GM19452 (cell line): ENCODE measurements around the gene RINL.
A peak's percentile ranks its signal among the peaks of the same experiment; 100 is the strongest.
"Not testable (repeated sequence)": the region's sequence is repeated elsewhere in the genome, so short reads cannot be mapped to it uniquely, and the experiment has no call there.

Source experiments
- ATAC-seq: cut with Tn5 transposase; IDR thresholded peaks from one replicate; pipeline ENCODE4 v1.9.1; 2021; ENCODE audit not compliant: unreplicated experiment

RINL gene

GRCh38 chr19:38905620-38906019, 27.5 kb upstream of the RINL start:
- no peak for ATAC-seq

GRCh38 chr19:38904581-38905539, 26.8 kb upstream of the RINL start:
- no peak for ATAC-seq

- ATAC-seq, result no peak
Observed at GRCh38 chr19:38901683-38902082, 23.6 kb upstream of the RINL start.

GRCh38 chr19:38900743-38901190, 22.7 kb upstream of the RINL start:
- no peak for ATAC-seq

DNA sequence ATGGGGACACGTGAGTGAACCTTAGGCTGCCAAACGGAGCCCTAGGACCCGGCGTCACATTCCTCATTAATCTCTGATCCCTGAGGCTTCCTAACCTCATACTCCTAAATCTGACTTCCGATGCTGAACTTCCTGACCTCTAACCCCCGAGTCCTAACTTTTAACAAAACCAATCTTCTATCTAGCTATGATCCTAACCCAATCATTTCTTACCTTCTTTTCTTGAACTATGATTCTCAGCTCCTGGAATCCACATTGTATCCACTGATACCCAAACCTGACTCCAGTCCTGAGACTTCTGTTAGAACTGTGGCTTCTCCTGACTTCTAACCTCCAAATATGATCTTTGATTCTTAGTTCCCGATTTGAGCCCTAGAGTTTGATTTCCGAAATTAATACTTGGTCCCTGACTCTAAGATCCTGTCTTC, 22.1 kb upstream of the RINL start:
- ATAC-seq, result no peak

DNA sequence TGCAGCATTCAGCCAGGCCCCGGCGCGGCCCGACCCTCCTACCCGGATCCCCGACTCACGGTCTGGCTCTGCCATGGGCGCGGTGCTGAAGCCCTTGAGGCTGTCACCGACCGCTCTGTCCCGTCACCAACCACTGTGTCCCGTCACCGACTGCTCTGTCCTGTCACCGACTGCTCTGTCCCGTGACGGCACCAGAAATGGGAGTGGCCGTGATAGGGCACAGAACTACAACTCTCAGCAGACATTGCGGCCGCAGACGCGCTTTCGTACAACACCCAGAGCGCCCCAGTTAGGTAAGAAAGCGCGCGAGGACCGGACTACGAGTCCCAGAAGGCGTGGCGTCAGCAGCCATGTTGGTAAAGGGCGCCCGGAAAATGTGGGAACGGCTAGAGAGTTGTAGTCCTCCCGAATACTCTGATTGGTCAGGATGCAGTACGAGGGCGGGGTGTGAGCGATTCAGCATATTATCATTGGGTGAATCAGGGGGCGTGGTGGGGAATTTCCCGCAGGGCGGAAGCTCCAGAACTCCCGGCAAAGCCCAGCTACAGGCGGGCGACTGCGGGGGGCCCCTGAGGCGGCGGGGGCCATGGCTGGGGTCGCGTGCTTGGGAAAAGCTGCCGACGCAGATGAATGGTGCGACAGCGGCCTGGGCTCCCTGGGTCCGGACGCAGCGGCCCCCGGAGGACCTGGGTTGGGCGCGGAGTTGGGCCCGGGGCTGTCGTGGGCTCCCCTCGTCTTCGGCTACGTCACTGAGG, 21.5 kb upstream of the RINL start, which contains the start of the genes NFKBIB and SIRT2:
Gene NFKBIB, plus strand, starts transcription at position 523 of the 755 bp plus-strand sequence. Its CDS starts 64 bp downstream, at position 587.
Gene SIRT2, minus strand, starts transcription at position 172 of the 755 bp plus-strand sequence. Its CDS starts 97 bp downstream, at position 75.
- peak; percentile 90 for ATAC-seq

- no peak for ATAC-seq
Observed at GRCh38 chr19:38898788-38899446, 20.8 kb upstream of the RINL start.

GRCh38 chr19:38894968-38895367, 16.9 kb upstream of the RINL start:
- ATAC-seq, result no peak

DNA sequence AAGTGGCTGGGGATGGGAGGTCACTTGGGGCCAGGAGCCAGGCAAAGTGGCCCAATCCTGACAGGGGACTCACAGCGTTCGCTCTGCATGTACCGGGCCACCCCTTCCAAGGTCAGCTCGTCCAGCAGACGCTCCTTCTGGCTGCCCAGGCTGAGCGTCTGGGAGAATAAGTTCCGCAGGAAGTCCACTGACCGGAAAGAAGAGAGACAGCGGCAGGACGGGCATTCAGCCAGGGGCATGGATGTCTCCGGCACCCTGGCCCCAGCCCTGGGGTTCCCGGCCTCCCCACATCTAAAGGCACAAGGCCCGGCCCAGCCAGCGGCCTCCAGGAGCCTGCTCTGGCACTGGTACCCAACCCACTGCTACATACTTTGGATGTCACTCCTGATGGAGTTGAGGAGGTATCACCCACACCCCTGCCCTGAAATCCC, 15.3 kb upstream of the RINL start:
- ATAC-seq, result no peak

- ATAC-seq, result no peak
Observed at GRCh38 chr19:38892841-38893240, 14.8 kb upstream of the RINL start.

DNA sequence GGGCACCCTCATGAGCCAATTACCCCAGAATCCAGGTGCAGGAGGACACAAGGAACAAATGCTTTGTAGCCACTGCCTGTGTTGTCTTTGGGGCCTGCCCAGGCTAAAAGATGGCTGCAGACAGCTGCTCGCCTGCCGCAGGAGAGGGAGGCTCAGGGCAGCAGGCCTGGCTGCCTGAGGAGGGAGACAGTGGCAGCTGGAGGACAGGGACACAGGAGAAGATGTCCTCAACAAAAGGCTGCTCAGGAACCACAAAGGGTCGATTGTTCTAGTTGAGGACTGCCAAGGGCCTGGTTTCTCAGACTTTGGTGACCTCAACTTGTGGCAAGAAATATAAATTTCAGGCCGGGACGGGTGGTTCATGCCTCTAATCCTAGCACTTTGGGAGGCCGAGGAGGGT, 13.7 kb upstream of the RINL start:
- ATAC-seq, result no peak

DNA sequence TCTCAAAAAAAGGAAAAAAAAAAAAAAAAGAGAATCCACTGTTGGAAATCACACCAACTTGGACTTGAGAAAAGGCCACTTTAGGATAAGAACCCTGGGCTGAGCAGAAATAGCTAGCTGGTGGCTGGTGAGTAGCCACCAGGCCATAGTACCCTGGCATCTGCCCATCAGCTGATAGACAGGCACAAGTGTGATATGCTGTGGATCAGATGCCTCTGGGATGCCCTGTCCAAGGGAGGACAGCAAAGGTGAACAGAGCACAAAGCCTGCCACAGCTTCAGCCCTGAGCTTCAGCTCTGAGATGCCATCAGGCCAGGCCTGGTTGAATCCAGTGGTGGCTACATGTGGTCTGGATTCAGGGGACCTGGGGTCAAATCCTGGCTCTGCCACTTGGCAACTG, 12.6 kb upstream of the RINL start:
- ATAC-seq, result no peak

DNA sequence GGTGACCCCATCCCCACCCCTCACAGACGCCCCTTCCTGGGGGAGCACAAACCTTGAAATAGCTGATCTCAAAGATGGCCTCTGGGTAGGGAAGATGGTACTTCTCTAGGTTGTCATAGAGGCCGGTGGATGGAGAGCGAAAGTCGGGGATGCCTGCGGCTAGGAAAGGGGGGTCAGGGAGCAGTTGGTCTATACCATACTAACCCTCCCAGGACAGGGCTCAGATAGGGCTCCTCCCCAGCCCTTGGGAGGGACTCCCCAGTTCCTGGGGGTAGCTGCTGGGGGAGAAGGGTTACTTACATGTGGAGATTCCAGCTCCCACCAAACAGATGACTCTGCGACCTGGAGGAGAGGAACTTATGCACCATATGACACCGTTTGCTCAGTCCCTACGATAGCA, 11.7 kb upstream of the RINL start:
- no peak for ATAC-seq

- no peak for ATAC-seq
Observed at GRCh38 chr19:38888876-38889275, 10.8 kb upstream of the RINL start.

DNA sequence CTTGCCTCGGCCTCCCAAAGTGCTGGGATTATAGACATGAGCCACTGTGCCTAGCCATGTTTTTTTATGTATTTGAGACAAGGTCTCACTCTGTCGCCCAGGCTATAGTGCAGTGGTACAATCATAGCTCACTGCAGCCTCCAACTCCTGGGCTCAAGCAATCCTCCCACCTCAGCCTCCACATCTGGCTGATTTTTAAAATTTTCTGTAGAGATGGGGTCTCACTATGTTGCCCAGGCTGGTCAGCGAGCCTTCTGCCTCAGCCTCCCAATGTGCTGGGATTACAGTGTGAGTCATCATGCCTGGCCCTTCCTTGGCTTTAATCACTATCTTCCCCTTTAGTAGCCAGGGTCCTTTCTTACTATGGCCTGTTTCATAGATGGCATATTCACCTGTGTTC, 6.6 kb upstream of the RINL start:
- not testable (repeated sequence) for ATAC-seq

- ATAC-seq, result no peak
Observed at GRCh38 chr19:38883286-38883685, 5.2 kb upstream of the RINL start.

- no peak for ATAC-seq
Observed at GRCh38 chr19:38880882-38881609, 3.0 kb upstream of the RINL start.

GRCh38 chr19:38880076-38880881, 2.2 kb upstream of the RINL start:
- no peak for ATAC-seq

- no peak for ATAC-seq
Observed at GRCh38 chr19:38879400-38879751, 1.3 kb upstream of the RINL start.
